CD4-positive, alpha-beta T cell treated with Interleukin-15 for 1 hour (primary cell): ENCODE measurements around the gene PTHLH.

Experiments used
- DNase-seq: peaks from one replicate; pipeline ENCODE4 v3.0.0-alpha.2; 2020

The PTHLH gene

GRCh38 chr12:27973487-27973890 is 956 bp upstream of the PTHLH start:
- DNase-seq, result no peak

- no peak for DNase-seq
These were observed 927 bp downstream of the PTHLH start for GRCh38 chr12:27971606-27972005.

DNA sequence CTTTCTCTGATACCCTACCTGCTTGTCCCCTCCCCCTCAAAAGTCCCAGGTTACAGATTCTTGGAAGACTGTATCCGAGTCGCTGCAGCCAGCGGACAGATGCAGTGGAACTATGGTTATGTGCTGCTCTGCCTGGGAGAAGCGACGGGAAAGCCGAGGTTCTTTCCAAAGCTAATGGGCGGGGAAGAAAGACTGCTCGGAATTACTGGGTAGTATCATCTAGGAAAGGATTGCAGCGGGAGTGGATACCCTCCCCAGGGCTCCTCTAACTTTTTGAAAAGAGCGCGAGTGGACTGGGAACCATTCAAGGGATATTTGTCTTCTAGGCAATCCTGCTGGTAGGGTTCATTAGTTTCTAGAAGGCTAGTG is 1.4 kb downstream of the PTHLH start:
- DNase-seq, result no peak

DNA sequence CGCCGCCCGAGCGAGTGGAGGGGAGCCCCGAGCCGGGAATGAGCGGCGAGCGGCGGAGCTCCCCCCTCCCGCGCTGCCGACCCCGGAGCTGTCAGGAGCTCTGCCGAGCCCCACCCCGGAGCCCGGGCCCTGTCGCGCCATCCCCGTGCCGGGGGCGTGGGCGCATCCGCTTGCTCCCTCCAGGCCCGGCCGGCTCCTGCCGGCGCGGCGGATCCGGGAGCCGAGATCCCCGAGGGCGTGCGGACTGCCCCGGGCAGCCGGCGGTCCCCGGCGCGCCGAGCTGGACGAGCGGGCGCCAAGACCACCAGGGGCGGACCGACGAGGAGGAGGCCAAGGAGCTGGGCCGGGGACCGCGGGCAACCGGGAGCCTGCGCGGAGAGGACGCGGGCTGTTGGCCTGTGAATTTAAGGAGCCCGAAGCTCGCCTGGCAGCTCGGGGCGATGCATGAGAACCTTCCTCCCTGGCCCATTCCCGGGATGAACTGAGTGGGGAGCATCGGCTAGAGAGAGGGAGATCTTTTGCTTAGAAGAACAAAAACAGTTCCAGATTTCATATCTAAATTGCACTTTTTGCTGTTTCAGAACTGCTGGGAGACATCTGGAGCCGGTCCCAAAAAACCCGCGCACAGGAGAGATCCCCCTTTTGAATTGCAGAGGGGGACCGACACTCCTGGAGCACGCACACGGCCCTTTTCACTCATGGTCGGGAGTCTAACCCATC is 2.0 kb downstream of the PTHLH start:
- DNase-seq, result no peak

DNA sequence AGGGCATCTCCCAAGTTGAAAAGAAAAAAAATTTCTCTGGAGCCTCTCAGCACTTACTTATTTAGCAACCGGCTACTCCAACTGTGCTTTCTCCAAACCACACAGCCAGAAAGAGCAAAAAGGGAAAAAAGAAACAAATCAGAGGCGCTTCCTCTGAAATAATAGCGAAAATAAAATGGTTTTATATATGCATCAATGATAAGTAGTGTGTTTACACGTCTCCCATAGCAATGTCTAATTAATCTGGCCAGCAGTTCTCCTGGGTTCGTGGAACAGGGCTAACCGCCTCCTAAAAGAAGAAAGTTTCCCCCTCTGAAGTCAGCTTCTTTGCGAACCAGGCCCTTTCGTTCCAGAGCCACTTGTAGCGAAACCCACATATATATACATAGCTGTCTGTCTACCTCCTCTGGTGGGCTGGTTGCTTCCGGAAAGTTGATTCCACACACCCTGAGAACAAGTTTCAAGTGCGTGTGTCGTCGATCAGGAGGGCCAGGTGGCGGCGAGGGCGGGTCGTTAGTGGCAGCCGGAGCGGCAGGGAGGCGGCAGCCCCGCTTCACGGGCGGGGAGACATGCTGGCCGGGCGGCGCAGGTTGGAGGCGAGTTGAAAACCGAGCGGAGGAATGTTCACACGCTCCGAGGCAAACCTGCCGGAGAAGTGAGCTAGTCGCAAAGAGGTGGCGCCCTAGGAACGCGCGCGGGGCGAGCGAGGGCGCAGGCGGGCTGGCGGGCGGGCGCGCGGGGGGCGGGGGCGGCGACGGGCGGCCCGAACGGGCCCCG is 2.7 kb downstream of the PTHLH start:
- no peak for DNase-seq

GRCh38 chr12:27968972-27969623 is 3.4 kb downstream of the PTHLH start:
- no peak for DNase-seq

DNA sequence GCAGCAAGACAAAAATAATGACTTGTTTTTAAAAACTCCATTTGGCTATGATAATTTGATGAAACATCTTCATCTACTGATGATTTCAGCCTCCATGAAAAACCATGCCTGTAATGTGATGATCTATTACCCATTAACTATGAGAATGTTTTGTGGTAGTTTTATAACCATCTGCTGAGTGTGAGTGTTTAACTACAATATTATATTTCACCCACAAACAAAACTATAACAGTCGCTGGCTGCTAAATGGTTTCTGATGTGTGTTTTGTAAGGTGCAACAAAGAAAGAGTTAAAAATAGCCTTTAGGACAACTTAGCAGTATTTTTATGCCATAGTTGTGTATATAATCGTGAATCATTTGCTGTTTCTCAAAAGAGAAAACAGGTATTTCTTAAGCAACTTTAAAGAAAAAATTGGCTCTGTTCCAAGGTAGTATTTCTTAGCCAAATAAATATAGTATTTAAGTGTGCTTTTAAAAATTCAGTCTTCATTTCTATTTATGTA is 4.9 kb downstream of the PTHLH start:
- DNase-seq, result no peak

DNA sequence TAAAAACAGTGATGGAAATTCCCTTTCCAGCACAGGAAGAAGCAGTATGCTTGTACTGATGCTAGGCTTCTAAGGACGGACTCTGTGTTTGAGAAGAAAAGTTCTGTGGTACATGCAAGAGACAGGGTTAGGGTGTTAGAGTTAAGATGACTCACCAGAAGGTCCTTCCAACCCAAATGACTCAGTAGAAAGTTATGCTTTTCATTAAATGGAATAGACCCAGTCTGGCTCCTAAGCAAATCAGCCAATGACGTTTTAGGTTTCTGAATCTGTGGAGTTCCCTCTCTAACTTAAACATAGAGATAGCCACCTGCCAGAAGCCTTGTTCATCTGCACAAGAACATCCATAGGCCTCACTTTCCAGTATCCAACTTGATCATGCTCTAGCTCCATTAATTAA is 5.7 kb downstream of the PTHLH start:
- DNase-seq, result no peak

DNA sequence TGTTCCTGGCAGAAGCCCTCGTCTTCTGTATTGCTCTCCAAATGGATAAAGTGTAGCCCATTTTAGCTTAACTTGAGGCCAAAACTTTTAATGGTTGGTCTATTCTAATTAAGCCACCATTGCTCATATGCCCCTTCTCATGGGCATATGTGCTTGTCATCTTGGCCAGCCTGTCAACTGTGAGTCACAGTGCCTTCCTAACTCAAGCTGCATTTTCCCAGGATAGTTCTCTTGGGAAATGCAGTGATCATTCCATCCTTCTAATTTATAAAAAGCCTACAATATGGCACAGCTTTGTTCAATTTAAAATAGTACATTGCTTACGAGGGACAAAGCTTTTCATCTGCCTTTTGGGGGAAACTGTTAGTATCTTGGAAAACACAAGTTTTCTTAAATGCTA is 6.6 kb downstream of the PTHLH start:
- no peak for DNase-seq

DNA sequence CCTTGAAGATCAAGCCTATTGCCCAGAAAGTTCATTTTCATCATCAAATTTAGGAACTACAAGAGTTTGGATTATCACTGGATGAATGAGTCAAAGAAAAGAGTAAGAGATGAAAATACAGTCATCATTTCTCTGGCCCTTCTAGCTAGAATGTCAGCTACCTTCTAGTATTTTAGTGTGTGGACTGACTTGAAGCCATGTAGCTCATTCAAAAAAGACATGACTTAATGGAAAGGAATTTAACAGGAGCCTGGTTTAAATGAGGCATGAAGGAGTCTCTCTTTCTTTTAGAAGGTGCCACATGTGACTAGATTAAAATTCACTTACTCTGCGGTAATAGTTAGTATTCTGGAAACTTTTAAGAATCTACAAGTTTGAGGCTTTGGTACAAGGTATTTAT is 7.1 kb downstream of the PTHLH start:
- no peak for DNase-seq

DNA sequence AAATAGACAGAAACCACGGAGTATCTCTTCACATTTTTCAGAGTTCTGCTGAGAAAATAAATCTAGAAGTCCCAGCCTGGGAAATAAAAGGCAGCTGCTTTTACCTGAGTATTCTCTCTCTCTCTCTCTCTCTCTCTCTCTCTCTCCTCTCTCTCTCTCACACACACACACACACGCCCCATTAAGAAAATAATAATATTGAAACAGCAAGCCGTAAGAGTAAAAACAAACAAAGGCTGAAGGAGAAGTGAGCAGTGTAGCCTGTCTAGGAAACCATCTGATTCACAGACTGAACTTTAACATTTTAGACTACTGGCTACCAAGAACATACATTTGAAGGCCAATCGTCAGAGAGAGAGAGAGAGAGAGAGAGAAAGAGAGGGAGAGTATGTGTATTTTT is 8.4 kb downstream of the PTHLH start:
- DNase-seq, result no peak

DNA sequence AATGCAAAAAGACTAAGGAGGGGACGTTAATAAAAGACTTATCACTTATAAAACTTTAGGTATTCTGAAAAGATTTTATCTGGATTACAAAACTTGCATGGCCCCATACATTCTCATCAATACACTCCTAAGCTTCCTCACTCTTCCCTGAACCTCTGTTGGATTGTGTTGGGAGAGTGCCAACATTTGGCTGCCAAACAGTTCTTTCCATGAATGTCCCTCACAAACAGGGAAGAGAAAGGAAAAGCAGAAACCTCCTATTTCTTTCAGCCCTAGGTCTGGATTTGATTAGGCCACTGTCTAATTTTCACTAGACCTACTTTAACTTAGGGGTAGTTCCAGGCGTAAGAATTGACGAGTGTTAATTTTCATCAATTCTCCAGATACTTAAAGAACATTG is 11.7 kb downstream of the PTHLH start:
- no peak for DNase-seq

GRCh38 chr12:27958675-27959074 is 13.9 kb downstream of the PTHLH start:
- DNase-seq, result no peak

DNA sequence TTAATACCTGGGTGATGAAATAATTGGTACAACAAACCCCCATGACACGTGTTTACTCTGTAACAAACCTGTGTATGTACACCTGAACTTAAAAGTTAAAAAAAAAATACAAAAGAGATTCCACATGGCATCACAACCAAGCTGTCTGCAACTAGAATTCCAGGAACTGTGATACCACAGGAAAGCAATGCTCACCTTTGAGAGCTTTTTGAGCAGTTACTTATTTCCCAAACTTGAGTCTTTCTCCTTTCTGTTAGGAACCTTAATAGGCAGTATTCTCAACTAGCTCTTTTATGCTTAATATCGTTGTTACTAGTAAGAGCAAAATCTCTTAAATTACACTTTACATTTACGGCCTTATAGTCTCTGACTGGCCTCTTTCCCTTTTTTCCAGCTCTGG is 15.2 kb downstream of the PTHLH start:
- DNase-seq, result no peak

DNA sequence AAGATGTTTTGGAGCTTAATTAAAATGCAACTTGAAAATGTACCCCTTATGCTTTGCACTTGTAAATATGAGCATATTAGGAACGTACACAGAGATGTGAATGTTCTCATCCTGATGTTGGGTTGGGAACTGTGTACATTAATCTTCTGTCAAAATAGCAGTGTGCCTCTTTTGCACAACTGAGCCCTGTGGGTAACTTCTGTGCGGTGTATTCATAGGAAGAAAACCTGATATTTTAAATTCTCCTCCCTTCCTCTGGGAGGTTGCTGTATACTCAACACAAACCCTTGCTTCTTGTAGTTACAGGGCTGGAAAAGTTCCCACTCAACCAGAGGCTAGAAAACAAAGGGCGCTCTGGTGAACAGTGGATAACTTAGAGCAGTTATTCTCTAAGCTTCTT is 18.7 kb downstream of the PTHLH start:
- DNase-seq, result no peak

DNA sequence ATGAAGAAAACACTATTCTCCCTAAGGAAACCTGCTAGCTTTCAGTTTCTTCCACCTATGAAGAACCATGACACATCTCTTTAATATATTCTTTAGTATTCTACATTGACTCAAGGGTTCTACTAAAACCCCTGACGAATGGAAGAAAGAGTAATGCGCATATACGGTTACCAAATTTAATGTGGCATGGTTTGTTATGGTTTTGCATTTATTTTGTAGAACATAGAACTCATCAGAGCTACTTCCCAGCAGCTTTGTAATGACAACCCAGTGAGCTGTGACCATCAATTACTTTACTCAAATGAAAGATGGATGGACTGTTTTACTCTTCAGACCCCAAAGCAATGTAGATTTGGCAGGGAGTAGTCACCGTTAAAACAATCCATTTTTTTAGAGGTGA is 19.2 kb downstream of the PTHLH start:
- DNase-seq, result no peak

- DNase-seq, result no peak
These were observed 20.0 kb downstream of the PTHLH start for GRCh38 chr12:27952510-27952909.

DNA sequence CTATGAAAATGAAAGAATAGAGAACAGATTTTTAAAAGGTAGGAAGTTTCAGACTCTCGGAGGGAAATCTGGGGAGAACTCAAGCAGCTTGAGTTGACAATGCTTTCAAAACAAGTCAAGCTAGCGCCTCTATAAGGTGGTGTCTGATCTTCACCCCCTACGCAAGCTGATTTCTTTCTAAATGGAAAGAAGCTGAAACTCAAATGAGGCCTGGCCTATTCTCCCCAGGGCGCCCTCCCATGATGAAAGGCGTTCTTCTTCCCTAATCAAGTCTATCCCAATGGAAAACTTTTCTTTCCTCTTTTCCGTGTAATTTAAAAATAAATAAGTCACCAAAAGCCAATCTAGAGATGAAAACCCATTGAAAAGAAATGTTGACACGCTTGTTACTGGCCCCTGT is 20.6 kb downstream of the PTHLH start:
- no peak for DNase-seq

DNA sequence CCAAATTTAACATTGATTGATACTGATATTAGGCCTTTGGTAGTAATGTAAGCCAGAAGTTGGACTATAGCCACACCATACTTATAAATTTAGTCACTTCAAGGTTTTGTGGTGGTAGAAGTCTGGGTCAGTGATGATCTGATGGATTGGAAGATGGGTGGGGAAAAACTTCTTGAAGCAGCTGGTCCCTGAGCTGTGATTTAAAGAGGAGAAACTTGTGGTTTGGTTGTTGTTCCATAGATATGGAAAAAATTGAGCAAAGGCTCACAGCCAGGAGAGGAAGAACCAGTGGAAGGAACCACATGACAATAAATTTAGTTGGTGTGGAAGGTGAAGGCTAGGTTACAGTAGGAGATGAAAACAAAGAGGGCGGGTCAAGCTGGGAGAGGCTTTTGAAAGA is 26.1 kb downstream of the PTHLH start:
- DNase-seq, result no peak

DNA sequence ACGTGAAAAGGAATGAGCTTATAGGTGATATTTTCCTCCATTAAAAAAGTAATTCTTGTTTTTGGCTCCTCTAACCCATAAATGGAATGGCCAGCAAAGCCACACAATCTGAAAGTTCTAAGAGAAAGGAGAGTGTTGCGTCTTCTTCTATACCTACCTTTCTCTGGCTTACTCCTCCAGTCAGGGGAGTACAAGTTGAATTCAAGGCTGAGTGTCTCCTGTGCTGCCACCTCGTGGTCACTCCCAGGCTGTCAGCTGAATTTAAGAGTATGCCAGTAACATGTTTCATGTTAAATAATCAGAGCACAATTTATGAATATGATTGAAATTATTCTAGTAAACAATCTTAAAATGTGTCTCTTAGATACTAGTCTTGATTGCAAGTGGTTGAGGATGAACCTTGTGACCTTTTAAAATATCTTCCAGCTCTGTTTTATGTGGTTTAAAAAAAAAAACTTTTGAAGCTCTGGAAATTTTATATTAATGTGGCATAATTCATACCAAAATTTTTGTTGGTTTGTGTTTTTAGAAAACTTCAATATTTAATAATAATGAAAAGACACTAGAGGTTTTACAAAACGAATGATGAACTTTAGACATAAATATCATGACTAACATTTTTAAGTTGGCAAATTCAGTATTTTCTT is 31.7 kb downstream of the PTHLH start:
- DNase-seq, result peak; percentile 44

GRCh38 chr12:27940245-27940644 is 32.3 kb downstream of the PTHLH start:
- DNase-seq, result no peak

- DNase-seq, result no peak
These were observed 34.8 kb downstream of the PTHLH start for GRCh38 chr12:27937768-27938167.

DNA sequence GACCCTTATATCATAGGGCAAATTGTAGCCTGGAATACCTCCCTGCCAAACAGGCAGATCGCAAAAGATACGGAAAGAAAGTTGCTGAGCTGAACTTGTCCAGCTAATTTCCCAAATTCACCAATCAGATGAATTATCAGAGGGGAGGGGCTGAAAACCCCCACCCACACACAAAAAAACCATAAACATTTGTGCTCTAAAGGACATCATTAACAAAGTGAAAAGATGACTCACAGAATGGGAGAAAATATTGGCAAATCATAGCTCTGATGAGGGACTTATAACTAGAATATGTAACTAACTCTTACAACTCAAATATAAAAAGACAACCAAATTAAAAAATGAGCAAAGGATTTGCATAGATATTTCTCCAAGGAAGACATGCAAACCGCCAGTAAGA is 36.3 kb downstream of the PTHLH start:
- DNase-seq, result no peak

- no peak for DNase-seq
These were observed 38.3 kb downstream of the PTHLH start for GRCh38 chr12:27934276-27934675.
